ENCODE data around the gene CMIP.

DNA sequence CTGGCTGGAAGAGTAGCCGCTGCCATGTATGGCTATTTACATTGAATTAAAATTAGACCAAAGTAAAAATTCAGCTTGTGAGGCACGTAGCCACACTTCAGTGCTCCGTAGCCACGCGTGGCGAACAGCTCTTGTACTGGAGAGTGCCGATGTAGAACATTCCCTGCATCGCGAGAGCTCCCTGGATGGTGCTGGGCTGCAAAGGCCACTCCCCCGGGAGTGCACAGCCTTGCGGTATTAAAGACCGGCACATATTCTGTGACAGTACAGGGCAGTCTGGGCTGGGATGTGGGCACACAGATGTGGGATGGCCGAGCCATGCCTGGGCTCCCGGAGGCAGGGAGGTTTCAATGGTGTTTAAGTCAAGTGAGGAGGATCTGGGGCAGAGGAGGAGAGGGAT lies 102.2 kb downstream of the CMIP start:
- no peak for TF ChIP-seq CTCF (conservative IDR thresholded peaks at IDR 0.05; ENCODE audit: low read depth, low read length)
- TF ChIP-seq EZH2 (IDR thresholded peaks at IDR 0.05; ENCODE audit: low read length, unreplicated experiment), result no peak
- TF ChIP-seq EZH2phosphoT487 (IDR thresholded peaks at IDR 0.05; ENCODE audit: borderline replicate concordance, low read length), result no peak
